Chondrocyte (in vitro differentiated cells): Measurements from ENCODE around the gene EIPR1. TPM values are rescaled to one million over a fixed set of nuclear protein-coding genes. Genes with fewer than 3 reads are reported as not detected.
A peak's percentile ranks its signal among the peaks of the same experiment; 100 is the strongest.

Experiments
- DNase-seq: peaks from one replicate; pipeline ENCODE4 v3.0.0; 2021; ENCODE audit warnings: mixed read lengths, low spot score
- H3K27ac Mint-ChIP-seq: one replicate; pipeline ENCODE4 v1.8.0; 2021; ENCODE audit warnings: mild to moderate bottlenecking, moderate library complexity, mixed read lengths; ENCODE audit not compliant: unreplicated experiment
- H3K27me3 Mint-ChIP-seq: 2 replicates; pipeline ENCODE4 v1.8.0; 2021; ENCODE audit warnings: low read depth, mixed read lengths
- H3K36me3 Mint-ChIP-seq: 2 replicates; pipeline ENCODE4 v1.8.0; 2021; ENCODE audit warnings: low read depth, mixed read lengths
- H3K4me1 Mint-ChIP-seq: 2 replicates; pipeline ENCODE4 v1.8.0; 2021; ENCODE audit warnings: low read depth, mild to moderate bottlenecking, mixed read lengths
- H3K4me3 Mint-ChIP-seq: one replicate; pipeline ENCODE4 v1.8.0; 2021; ENCODE audit warnings: mild to moderate bottlenecking, moderate library complexity, mixed read lengths; ENCODE audit not compliant: unreplicated experiment
- H3K9me3 Mint-ChIP-seq: 2 replicates; pipeline ENCODE4 v1.8.0; 2021; ENCODE audit warnings: low read depth, mixed read lengths
- total RNA-seq: library from RNA; stranded (reverse); gene quantifications from 3 replicates; pipeline ENCODE4 v1.2.1, GENCODE V29; 2021
- TF ChIP-seq, protein P1 (sequence below): fragments of 200-600 bp; sonication (generic); IDR thresholded peaks from 2 replicates; pipeline ENCODE4 v1.5.0; 2021; ENCODE audit warnings: antibody characterized with exemption, mild to moderate bottlenecking, moderate library complexity

EIPR1 gene
- total RNA-seq, 1 donor from 2014 or later: 18.2 TPM

DNA sequence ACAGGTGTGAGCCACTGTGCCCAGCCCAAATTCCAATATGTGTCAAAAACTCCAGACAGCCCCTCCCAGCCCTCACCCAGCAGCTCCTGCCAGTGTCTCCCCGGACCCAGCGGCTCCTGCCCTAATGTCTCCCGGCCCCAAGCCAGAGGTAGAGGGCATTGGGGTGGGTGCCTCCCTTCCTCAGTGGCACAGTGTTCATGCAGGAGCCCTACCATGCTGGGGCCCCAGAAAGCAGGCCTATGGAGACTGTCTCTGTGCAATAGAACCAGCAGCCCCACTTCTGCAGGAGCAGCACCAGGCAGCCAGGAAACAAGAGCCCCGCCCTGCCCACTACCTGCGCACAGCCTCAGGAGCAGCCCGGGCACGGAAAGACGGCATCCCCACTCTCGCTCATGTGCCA, 70.4 kb downstream of the EIPR1 start:
- Mint-ChIP-seq H3K27ac (no peak overlapping the region), H3K36me3 (no peaks in the 10 kb centered on the region), H3K4me3 (no peak overlapping the region), H3K4me1 (peaks cover 15% of the 10 kb centered on the region), H3K27me3 (no peaks in the 10 kb centered on the region), H3K9me3 (no peaks in the 10 kb centered on the region)
- TF ChIP-seq, protein P1, sequence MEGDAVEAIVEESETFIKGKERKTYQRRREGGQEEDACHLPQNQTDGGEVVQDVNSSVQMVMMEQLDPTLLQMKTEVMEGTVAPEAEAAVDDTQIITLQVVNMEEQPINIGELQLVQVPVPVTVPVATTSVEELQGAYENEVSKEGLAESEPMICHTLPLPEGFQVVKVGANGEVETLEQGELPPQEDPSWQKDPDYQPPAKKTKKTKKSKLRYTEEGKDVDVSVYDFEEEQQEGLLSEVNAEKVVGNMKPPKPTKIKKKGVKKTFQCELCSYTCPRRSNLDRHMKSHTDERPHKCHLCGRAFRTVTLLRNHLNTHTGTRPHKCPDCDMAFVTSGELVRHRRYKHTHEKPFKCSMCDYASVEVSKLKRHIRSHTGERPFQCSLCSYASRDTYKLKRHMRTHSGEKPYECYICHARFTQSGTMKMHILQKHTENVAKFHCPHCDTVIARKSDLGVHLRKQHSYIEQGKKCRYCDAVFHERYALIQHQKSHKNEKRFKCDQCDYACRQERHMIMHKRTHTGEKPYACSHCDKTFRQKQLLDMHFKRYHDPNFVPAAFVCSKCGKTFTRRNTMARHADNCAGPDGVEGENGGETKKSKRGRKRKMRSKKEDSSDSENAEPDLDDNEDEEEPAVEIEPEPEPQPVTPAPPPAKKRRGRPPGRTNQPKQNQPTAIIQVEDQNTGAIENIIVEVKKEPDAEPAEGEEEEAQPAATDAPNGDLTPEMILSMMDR: no peak
- DNase-seq: peak; percentile 56

DNA sequence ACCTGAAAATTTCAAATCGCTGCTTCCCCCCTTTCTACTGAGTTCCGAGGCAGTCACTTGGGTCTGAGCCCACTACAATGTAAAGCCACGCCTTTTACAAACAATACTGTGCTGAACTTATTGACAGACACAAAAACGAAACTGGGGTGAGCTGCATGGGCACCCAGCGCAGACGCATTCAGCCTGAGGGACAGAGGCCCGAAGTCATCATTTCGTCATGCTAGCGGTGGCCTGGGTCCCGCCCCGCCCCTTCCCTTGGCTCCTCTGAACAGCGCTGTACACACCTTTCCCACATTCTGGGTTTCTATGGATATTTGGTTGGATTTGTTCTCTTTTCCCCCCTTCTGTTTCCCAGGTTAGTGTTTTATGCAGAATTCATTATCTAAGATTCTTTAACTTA, 71.7 kb downstream of the EIPR1 start:
- no peaks in the 10 kb centered on the region for H3K9me3 Mint-ChIP-seq
- no peak overlapping the region for H3K4me3 Mint-ChIP-seq
- TF ChIP-seq, protein P1: no peak
- peaks cover 15% of the 10 kb centered on the region for H3K4me1 Mint-ChIP-seq
- no peaks in the 10 kb centered on the region for H3K27me3 Mint-ChIP-seq
- peak; percentile 25 for DNase-seq
- H3K36me3 Mint-ChIP-seq: no peaks in the 10 kb centered on the region
- no peak overlapping the region for H3K27ac Mint-ChIP-seq

DNA sequence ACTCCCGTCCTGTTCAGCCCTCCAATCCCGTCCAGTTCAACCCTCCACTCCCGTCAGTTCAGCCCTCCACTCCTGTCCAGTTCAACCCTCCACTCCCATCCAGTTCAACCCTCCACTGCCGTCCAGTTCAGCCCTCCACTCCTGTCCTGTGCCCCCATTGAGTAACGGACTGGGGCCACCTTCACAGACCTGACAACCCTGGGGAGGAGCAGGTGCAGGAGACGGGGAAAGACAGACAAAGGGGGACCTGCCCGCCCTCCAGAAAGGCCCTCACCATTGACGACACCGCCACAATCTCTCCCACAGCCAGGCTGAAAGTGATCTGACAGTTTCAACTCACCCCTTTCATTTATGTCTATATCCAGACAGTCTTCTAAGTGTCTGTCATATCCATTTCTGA, 72.2 kb downstream of the EIPR1 start:
- Mint-ChIP-seq H3K27me3 (no peaks in the 10 kb centered on the region), H3K4me3 (no peak overlapping the region), H3K27ac (peak overlapping the region; percentile 49), H3K9me3 (no peaks in the 10 kb centered on the region), H3K4me1 (peaks cover 15% of the 10 kb centered on the region), H3K36me3 (no peaks in the 10 kb centered on the region)
- peak; percentile 70 for DNase-seq
- TF ChIP-seq, protein P1: no peak

DNA sequence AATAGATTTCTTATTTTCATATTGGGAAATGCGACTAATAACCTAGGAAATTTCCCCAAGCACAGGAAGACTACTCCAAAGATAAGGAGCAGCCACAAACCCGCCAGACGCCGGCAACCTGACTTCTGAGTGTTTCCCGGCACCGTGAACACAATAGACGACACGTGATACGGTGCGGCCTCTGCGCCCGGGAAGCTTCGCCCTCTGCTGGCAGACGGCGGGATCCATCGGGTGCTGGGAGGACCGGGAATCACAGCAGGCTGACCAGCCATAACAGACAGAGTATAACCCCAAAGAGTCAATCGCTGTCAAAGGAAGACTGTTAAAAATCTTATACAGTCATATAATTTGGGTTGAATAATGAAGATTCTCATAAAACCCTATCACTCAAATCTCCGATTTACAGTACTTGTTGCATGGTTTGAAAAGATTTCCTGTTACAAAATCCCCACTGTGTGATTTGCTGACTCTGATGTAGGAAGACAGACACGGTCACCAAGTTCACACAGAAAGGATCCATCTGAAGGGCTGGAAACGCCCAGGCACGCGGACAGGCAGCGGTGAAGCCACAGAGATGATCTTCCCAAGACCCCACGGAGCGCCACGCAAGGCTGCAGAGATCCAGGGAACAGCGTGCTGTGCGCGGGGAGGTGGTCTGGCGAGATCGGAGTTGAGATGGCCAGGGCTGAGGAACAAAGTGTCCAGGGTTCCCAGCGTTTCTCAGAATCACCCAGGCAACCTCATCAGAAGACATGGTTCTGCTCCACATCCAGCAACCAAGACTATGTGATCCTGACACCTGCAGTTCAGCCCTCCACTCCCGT, 73.8 kb downstream of the EIPR1 start:
- H3K27ac Mint-ChIP-seq: peak overlapping the region; percentile 74
- H3K4me3 Mint-ChIP-seq: peak overlapping the region; percentile 72
- TF ChIP-seq, protein P1: peak; percentile 98
- H3K9me3 Mint-ChIP-seq: no peaks in the 10 kb centered on the region
- peaks cover under 1% of the 10 kb centered on the region for H3K36me3 Mint-ChIP-seq
- DNase-seq: peak; percentile 90
- H3K27me3 Mint-ChIP-seq: no peaks in the 10 kb centered on the region
- peaks cover 15% of the 10 kb centered on the region for H3K4me1 Mint-ChIP-seq

DNA sequence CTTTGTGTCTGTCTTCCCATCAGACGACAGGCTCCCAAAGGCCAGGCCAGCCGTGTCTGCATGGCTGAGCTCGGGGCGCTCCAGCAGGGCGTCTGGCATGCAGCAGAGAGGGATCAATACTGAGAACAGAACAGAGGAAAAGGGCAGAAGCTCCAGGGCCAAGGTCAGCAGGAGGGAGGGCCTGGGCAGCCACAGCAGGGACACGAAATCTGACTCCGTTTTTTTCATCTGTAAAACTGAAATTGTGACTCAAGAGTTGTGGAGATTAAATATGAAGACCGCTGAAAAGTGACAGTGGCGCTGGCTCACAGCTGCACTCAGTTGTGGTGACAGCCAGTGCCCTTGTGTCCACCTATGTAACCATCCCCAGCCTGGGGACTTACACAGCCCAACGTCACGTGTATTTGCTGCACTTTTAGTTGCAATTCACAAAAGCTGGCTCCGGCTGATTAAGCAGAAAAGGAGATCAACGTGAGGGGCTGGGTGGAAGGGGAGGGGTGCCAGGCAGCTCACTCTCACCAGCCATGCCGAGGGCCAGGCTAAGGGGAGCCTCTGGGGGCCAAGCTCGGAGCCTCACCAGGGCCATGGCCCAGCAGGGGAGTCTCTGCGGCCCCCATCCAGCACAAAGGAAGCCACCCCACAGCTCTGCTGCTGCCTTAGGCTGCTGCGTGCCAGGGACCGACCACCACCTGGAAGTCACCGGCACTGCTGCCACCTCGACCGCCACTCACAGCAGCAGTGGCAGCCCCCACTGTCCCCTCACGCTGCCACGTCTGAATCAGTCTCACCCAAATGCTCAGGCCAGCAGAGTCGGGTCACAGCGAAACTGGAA, 74.7 kb downstream of the EIPR1 start:
- Mint-ChIP-seq H3K4me3 (peak overlapping the region; percentile 72), H3K36me3 (peaks cover 2% of the 10 kb centered on the region), H3K9me3 (no peaks in the 10 kb centered on the region), H3K4me1 (peaks cover 15% of the 10 kb centered on the region), H3K27ac (peak overlapping the region; percentile 74), H3K27me3 (no peaks in the 10 kb centered on the region)
- TF ChIP-seq, protein P1: no peak
- DNase-seq: peak; percentile 83
